Ureter (tissue), 1 donor: Measurements from ENCODE around the gene AGAP1. TPM values are rescaled to one million over a fixed set of nuclear protein-coding genes. Genes with fewer than 3 reads are reported as not detected.
"Not testable (repeated sequence)": the region's sequence is repeated elsewhere in the genome, so short reads cannot be mapped to it uniquely, and the experiment has no call there.

ENCODE experiments used
- DNase-seq: peaks from one replicate; pipeline ENCODE4 v3.0.0-alpha.2; 2020; ENCODE audit warnings: low spot score
- total RNA-seq: library from RNA; stranded (reverse); gene quantifications from one replicate; pipeline ENCODE4 v1.2.4, GENCODE V29; 2023
- donor health status: DM: yes; HTN: yes; CAD: no.

The AGAP1 gene
- total RNA-seq, 1 donor from 2014 or later = 43.2 TPM

DNA sequence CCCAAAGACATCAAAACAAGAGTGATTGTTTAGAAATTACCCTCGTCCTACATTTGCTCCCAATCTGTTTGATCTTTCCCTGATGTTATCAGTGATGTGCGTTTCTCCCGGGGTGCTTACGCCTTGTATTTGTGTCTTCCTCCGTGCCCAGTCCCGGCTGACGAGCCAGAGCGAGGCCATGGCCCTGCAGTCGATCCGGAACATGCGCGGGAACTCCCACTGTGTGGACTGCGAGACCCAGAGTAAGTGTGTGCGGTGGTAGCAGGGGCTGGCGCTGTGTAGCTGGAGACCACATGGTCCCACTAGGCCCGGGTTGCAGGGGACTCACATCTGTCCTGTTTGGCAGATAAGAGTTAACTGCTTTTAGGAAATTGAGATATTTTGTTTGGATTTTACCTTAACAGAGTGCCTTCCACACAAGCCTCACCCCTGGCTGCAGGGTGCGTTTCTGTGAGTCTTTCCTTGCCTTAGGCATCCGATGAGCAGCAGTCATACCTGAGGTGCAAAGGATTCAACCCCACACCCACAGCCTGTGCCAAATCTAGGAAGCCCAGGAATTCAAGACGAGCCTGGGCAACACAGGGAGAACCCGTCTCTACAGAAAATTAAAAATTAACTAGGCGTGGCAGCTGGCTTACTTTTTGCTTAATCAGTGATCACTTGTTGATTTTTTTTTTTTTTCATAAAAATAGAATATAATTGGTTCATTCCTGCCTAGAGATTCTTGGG is 546.9 kb downstream of the AGAP1 start:
- no peak for DNase-seq

DNA sequence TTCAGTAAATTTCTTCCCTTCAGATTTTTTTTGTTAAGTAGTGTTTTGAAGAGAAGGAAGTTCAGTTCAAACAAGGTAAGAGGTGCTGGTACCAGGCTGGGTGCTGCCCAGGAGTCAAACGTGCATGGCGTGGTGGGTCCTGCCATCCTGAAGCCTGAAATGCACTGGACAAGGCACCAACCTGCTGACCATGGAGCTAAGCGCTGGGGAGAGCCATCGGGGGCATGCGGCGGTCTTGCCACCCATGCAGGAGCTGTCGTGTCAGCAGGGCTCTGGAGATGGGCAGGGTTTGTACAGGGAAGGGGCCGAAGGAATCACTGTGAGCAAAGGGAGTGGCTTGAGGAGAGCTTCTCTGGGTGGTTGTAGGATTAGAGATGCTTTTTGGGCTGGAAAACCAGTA is 547.8 kb downstream of the AGAP1 start:
- DNase-seq = no peak

DNA sequence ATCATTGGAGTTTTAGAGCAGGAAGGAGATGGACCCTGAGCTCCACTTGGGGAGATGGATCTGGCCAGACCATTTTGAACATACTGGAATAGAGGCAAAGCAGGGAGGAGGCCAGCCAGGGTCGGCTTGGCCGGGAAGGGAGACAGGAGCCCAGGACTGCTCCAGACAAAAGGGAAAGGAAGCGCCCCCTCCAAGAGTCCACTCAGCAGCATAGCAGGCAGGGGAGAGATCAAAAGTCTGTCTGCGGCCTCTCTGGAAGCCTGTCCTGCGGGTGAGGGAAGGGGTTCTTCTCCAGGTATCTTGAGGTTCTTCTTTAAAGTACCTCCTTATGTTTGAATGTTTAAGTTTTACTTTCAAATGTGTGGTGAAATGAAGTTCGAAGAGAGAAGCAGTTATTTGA is 548.2 kb downstream of the AGAP1 start:
- no peak for DNase-seq

GRCh38 chr2:236044191-236044590 is 550.3 kb downstream of the AGAP1 start:
- no peak for DNase-seq

GRCh38 chr2:236045251-236046235 is 551.7 kb downstream of the AGAP1 start:
- DNase-seq = no peak

- DNase-seq = no peak
These were observed 552.9 kb downstream of the AGAP1 start for GRCh38 chr2:236046715-236047114.

GRCh38 chr2:236047176-236047575 is 553.3 kb downstream of the AGAP1 start:
- no peak for DNase-seq

DNA sequence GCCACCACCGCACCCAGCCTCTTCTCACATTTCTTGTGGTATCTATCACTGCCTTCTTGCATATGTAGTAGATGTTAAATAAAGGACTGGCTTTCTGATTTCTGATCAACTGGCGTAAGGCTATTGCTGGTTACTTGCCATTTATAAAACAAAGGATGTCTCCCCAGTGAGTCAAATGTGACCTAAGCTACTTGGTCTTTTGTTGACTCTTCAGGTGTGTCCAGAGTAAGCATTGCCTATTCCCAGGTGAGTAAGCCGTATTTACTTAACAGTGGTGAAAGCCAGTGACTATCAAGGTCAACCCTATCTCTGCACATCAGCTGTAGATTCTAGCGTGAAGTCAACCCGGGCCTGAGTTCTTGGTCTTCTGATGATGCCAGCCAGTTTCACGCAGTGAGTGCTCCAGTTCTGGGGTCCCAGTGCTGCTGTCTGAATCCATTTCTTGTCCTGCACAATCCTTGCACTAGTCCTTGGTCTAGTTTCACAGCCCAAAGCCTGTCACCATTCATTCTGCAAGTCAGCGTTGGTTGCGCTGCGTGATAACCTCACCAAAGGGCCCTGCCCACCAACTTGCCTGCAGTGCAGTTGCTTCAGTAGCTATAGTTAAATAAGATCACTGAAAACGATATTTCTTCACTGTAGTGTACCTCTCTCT is 554.2 kb downstream of the AGAP1 start:
- DNase-seq = no peak

DNA sequence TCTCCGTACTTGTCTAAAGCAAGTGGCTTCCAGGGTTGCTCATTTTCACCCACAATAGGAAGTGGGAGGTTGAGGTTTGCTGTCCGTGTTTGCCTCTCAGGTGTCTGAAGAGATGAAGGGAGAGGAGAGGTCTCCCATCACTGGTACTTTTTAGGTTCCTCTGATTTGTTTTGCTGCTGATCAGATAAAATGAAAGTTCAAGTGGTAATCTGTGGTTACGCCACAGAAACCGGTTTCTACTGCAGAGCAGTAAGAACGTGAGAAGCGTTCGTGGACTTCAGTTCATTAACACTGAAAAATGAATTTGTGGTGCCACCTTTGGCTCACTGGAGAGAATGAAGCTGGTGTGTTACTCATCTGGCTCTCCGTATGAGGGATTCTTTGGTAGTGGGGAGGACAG is 556.1 kb downstream of the AGAP1 start:
- DNase-seq = no peak

- no peak for DNase-seq
These were observed 557.5 kb downstream of the AGAP1 start for GRCh38 chr2:236051351-236051750.

GRCh38 chr2:236051806-236052205 is 558.0 kb downstream of the AGAP1 start:
- DNase-seq = no peak

DNA sequence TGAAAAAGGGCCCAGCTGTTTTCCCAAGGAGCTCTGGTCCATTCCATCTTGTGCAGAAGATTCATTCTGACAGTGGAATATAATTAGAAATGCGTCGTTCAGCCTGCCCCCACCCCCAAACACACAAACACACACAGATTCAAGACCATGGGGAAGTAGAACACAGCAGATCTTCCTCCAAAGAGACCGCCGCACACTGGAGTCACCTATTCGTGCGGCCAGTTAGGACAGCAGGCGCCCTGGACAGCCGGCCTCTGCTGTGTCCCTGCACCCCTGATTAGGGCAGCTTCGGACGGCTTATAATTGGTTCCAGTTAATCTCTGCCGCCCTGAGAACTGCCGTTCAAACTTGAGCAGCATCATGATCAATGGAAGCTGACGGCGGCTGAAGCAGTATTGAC is 558.4 kb downstream of the AGAP1 start:
- no peak for DNase-seq

- DNase-seq = no peak
These were observed 559.3 kb downstream of the AGAP1 start for GRCh38 chr2:236052926-236053821.

DNA sequence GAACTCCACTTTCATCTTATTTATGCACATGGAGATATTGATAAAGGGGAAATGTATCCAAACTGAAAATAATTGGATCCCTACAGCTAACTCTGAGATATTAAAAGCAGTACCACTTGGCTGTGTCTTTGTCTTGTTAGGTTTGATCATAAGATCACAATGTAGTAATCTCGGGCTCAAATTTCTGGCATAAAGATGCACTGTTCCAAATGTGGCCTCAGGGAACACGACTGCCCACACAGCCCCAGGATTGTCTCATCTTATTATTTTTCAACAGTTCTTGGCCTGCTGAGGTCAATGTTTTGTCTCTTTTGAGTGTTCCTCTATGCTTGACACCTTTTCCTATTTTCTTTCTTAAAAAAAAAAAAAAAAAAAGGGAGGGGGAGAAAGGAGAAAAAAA is 560.3 kb downstream of the AGAP1 start:
- DNase-seq = no peak

DNA sequence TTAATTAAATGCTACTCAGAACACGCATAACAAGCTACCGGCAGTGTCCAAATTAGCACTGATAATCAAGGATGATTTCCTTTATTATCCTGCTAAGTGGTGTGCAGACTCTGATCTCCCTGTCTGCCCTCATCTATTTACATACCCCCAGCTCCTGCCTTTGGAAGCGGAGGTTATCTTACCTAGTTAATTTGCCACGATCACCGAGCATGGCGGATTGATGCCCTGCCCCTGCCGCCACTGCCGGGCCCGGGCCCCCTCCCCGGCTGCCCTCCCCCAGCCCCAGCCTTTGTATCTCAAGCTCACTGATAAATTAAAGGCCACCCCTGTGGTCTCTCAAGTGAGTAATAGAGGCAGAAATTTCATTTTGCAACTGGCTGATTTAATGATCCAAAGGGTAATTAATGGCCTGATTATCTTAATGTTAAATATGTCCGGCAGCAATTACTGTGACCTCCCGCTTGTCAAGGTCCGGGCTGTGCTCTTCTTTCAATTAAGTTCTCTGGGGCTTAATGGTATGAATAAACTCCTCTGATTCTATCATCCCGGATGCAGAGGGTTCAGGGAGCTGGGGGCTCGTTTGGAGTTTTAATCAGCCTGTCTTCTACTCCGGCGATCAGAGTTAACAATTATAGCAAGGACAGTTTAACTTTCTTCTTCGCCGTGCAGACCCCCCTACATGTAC is 560.9 kb downstream of the AGAP1 start:
- no peak for DNase-seq

GRCh38 chr2:236055471-236055870 is 561.6 kb downstream of the AGAP1 start:
- DNase-seq = no peak

GRCh38 chr2:236056141-236056540 is 562.3 kb downstream of the AGAP1 start:
- DNase-seq = no peak

- no peak for DNase-seq
These were observed 563.5 kb downstream of the AGAP1 start for GRCh38 chr2:236057375-236057774.

GRCh38 chr2:236061497-236061896 is 567.7 kb downstream of the AGAP1 start:
- no peak for DNase-seq

- DNase-seq = no peak
These were observed 568.1 kb downstream of the AGAP1 start for GRCh38 chr2:236061899-236062298.

DNA sequence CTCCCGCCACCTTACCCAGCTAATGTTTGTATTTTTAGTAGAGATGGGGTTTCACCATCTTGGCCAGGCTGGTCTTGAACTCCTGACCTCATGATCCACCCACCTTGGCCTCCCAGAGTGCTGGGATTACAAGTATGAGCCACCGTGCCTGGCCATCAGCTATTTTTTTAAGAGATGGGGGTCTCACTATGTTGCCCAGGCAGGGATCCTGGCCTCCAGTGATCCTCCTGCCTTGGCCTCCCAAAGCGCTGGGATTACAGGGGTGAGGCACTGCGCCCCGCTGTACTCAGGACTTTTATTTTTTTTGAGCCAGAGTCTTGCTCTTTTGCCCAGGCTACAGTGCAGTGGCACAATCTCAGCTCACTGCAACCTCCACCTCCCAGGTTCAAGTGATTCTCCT is 569.0 kb downstream of the AGAP1 start:
- DNase-seq = not testable (repeated sequence)
